Adipocyte (in vitro differentiated cells): Measurements from ENCODE around the gene NCKIPSD.

ENCODE experiments used
- DNase-seq: peaks from one replicate; pipeline ENCODE4 v3.0.0-alpha.2; 2015; ENCODE audit warnings: low read depth
- H3K27me3 ChIP-seq: replicated peaks from 2 replicates; pipeline ENCODE4 v1.7.0; 2013; ENCODE audit warnings: mild to moderate bottlenecking, low read length, moderate library complexity; ENCODE audit not compliant: control insufficient read depth, insufficient read depth
- H3K36me3 ChIP-seq: 2 replicates; pipeline ENCODE4 v1.7.0; 2013; ENCODE audit warnings: low read length, mild to moderate bottlenecking, moderate library complexity; ENCODE audit not compliant: control insufficient read depth, insufficient read depth, severe bottlenecking
- H3K4me1 ChIP-seq: 2 replicates; pipeline ENCODE4 v1.7.0; 2013; ENCODE audit warnings: mild to moderate bottlenecking, low read length, moderate library complexity; ENCODE audit not compliant: control insufficient read depth, insufficient read depth
- H3K4me3 ChIP-seq: 2 replicates; pipeline ENCODE4 v1.7.0; 2013; ENCODE audit warnings: mild to moderate bottlenecking, low read length, moderate library complexity
- H3K9ac ChIP-seq: 2 replicates; pipeline ENCODE4 v1.7.0; 2013; ENCODE audit warnings: mild to moderate bottlenecking, low read length, moderate library complexity
- H3K9me3 ChIP-seq: 2 replicates; pipeline ENCODE4 v1.7.0; 2013; ENCODE audit warnings: mild to moderate bottlenecking, low read length, moderate library complexity; ENCODE audit not compliant: control insufficient read depth

The NCKIPSD gene

GRCh38 chr3:48715174-48715800 lies 29.6 kb upstream of the NCKIPSD start:
- peak; percentile 70 for DNase-seq
- Histone ChIP-seq H3K9me3 (no peaks in the 10 kb centered on the region), H3K27me3 (no peaks in the 10 kb centered on the region), H3K36me3 (peaks cover 34% of the 10 kb centered on the region), H3K9ac (peak overlapping the region; percentile 99), H3K4me1 (peaks cover 21% of the 10 kb centered on the region), H3K4me3 (peak overlapping the region; percentile 100)

GRCh38 chr3:48711727-48712126 lies 26.0 kb upstream of the NCKIPSD start:
- peaks cover 49% of the 10 kb centered on the region for H3K36me3 ChIP-seq
- H3K9ac ChIP-seq, result no peak overlapping the region
- no peaks in the 10 kb centered on the region for H3K9me3 ChIP-seq
- no peak overlapping the region for H3K4me3 ChIP-seq
- no peak for DNase-seq
- H3K4me1 ChIP-seq, result peaks cover 50% of the 10 kb centered on the region
- no peaks in the 10 kb centered on the region for H3K27me3 ChIP-seq

- H3K4me3 ChIP-seq, result no peak overlapping the region
- H3K27me3 ChIP-seq, result no peaks in the 10 kb centered on the region
- no peak for DNase-seq
- H3K4me1 ChIP-seq, result peaks cover 42% of the 10 kb centered on the region
- H3K36me3 ChIP-seq, result peaks cover 39% of the 10 kb centered on the region
- H3K9me3 ChIP-seq, result no peaks in the 10 kb centered on the region
- H3K9ac ChIP-seq, result no peak overlapping the region
Observed at GRCh38 chr3:48709051-48709461, 23.3 kb upstream of the NCKIPSD start.

GRCh38 chr3:48708481-48708889 lies 22.8 kb upstream of the NCKIPSD start:
- peak; percentile 57 for DNase-seq
- no peak overlapping the region for H3K4me3 ChIP-seq
- H3K27me3 ChIP-seq, result no peaks in the 10 kb centered on the region
- peaks cover 36% of the 10 kb centered on the region for H3K36me3 ChIP-seq
- peaks cover 48% of the 10 kb centered on the region for H3K4me1 ChIP-seq
- H3K9me3 ChIP-seq, result no peaks in the 10 kb centered on the region
- no peak overlapping the region for H3K9ac ChIP-seq

GRCh38 chr3:48707157-48707556 lies 21.4 kb upstream of the NCKIPSD start:
- Histone ChIP-seq H3K9me3 (no peaks in the 10 kb centered on the region), H3K36me3 (peaks cover 34% of the 10 kb centered on the region)

GRCh38 chr3:48702320-48702920 lies 16.7 kb upstream of the NCKIPSD start:
- H3K36me3 ChIP-seq, result peaks cover 38% of the 10 kb centered on the region
- H3K4me1 ChIP-seq, result peaks cover 35% of the 10 kb centered on the region

More at GRCh38 chr3:48707157-48707556, 21.4 kb upstream of the NCKIPSD start:
- no peak overlapping the region for H3K4me3 ChIP-seq
- DNase-seq, result no peak
- H3K9ac ChIP-seq, result no peak overlapping the region
- peaks cover 57% of the 10 kb centered on the region for H3K4me1 ChIP-seq
- no peaks in the 10 kb centered on the region for H3K27me3 ChIP-seq

GRCh38 chr3:48700731-48701405 lies 15.2 kb upstream of the NCKIPSD start:
- DNase-seq, result no peak
- no peaks in the 10 kb centered on the region for H3K27me3 ChIP-seq
- H3K9ac ChIP-seq, result no peak overlapping the region
- no peaks in the 10 kb centered on the region for H3K9me3 ChIP-seq
- H3K36me3 ChIP-seq, result peaks cover 34% of the 10 kb centered on the region
- peaks cover 40% of the 10 kb centered on the region for H3K4me1 ChIP-seq
- H3K4me3 ChIP-seq, result no peak overlapping the region

More at GRCh38 chr3:48702320-48702920, 16.7 kb upstream of the NCKIPSD start:
- Histone ChIP-seq H3K4me3 (no peak overlapping the region), H3K9me3 (no peaks in the 10 kb centered on the region), H3K27me3 (no peaks in the 10 kb centered on the region), H3K9ac (no peak overlapping the region)
- no peak for DNase-seq

- Histone ChIP-seq H3K36me3 (peaks cover 39% of the 10 kb centered on the region), H3K4me1 (peaks cover 49% of the 10 kb centered on the region), H3K9ac (no peak overlapping the region), H3K27me3 (no peaks in the 10 kb centered on the region), H3K9me3 (no peaks in the 10 kb centered on the region), H3K4me3 (no peak overlapping the region)
- no peak for DNase-seq
Observed at GRCh38 chr3:48698891-48699290, 13.2 kb upstream of the NCKIPSD start.

- H3K36me3 ChIP-seq, result peaks cover 48% of the 10 kb centered on the region
- no peak overlapping the region for H3K4me3 ChIP-seq
- DNase-seq, result no peak
- H3K27me3 ChIP-seq, result no peaks in the 10 kb centered on the region
- H3K9ac ChIP-seq, result no peak overlapping the region
- H3K4me1 ChIP-seq, result peaks cover 50% of the 10 kb centered on the region
- H3K9me3 ChIP-seq, result no peaks in the 10 kb centered on the region
Observed at GRCh38 chr3:48697952-48698351, 12.2 kb upstream of the NCKIPSD start.

GRCh38 chr3:48696601-48697000 lies 10.9 kb upstream of the NCKIPSD start:
- no peak for DNase-seq
- no peaks in the 10 kb centered on the region for H3K27me3 ChIP-seq
- H3K36me3 ChIP-seq, result peaks cover 60% of the 10 kb centered on the region
- no peaks in the 10 kb centered on the region for H3K9me3 ChIP-seq
- H3K9ac ChIP-seq, result no peak overlapping the region
- H3K4me1 ChIP-seq, result peaks cover 54% of the 10 kb centered on the region
- H3K4me3 ChIP-seq, result no peak overlapping the region

- H3K9ac ChIP-seq, result no peak overlapping the region
- no peaks in the 10 kb centered on the region for H3K9me3 ChIP-seq
- no peaks in the 10 kb centered on the region for H3K27me3 ChIP-seq
- no peak overlapping the region for H3K4me3 ChIP-seq
- H3K4me1 ChIP-seq, result peaks cover 54% of the 10 kb centered on the region
- DNase-seq, result no peak
- H3K36me3 ChIP-seq, result peaks cover 62% of the 10 kb centered on the region
Observed at GRCh38 chr3:48696156-48696555, 10.4 kb upstream of the NCKIPSD start.
